Activated T-cell treated with anti-CD3 and anti-CD28 coated beads, Interleukin-2, amount 50 U/mL, for 24 hours (primary cell): Measurements from ENCODE around the gene PXYLP1.
A peak's percentile ranks its signal among the peaks of the same experiment; 100 is the strongest.

Source experiments
- DNase-seq: peaks from one replicate; pipeline ENCODE4 v3.0.0-alpha.2; 2020
- H3K27ac Mint-ChIP-seq: 2 replicates; pipeline ENCODE4 v1.8.0; 2020; ENCODE audit warnings: mild to moderate bottlenecking, mixed read lengths
- H3K27me3 Mint-ChIP-seq: 2 replicates; pipeline ENCODE4 v1.8.0; 2020; ENCODE audit warnings: mixed read lengths
- H3K36me3 Mint-ChIP-seq: 2 replicates; pipeline ENCODE4 v1.8.0; 2020; ENCODE audit warnings: low read depth, mixed read lengths
- H3K4me1 Mint-ChIP-seq: 2 replicates; pipeline ENCODE4 v1.8.0; 2020; ENCODE audit warnings: low read depth, mixed read lengths
- H3K4me3 Mint-ChIP-seq: 2 replicates; pipeline ENCODE4 v1.8.0; 2020; ENCODE audit warnings: mild to moderate bottlenecking, moderate library complexity, mixed read lengths
- H3K9me3 Mint-ChIP-seq: 2 replicates; pipeline ENCODE4 v1.8.0; 2020; ENCODE audit warnings: mixed read lengths

PXYLP1 gene

DNA sequence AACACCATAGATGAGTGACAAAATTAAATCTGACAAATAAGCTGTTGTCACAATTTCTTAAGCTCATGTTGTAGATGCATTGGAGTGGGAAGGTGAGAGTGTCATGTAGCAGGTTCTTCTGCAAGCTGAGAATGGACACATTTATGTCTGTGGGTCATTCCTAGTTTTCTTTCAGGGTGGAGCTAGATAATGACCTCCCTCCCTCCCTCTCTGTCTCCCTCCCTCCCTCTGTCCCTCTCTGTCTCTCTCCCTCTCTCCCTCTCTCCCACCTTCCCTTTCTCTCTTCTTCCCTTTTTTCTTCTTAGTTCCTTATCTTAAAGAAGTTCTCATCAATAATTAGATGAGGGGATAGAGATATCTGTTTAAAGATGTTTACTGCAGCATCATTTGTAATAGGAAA lies 36.0 kb downstream of the PXYLP1 start:
- peak overlapping the region; percentile 76 for H3K4me3 Mint-ChIP-seq
- H3K9me3 Mint-ChIP-seq = no peaks in the 10 kb centered on the region
- H3K27ac Mint-ChIP-seq = peak overlapping the region; percentile 92
- H3K36me3 Mint-ChIP-seq = peaks cover 4% of the 10 kb centered on the region
- peaks cover 37% of the 10 kb centered on the region for H3K4me1 Mint-ChIP-seq
- no peak for DNase-seq
- H3K27me3 Mint-ChIP-seq = no peaks in the 10 kb centered on the region

- Mint-ChIP-seq H3K9me3 (no peaks in the 10 kb centered on the region), H3K36me3 (peaks cover 4% of the 10 kb centered on the region), H3K4me1 (peaks cover 38% of the 10 kb centered on the region), H3K27me3 (no peaks in the 10 kb centered on the region), H3K27ac (peak overlapping the region; percentile 86), H3K4me3 (peak overlapping the region; percentile 76)
- DNase-seq = no peak
Observed at GRCh38 chr3:141268306-141268705, 36.7 kb downstream of the PXYLP1 start.

- no peaks in the 10 kb centered on the region for H3K27me3 Mint-ChIP-seq
- peaks cover 43% of the 10 kb centered on the region for H3K4me1 Mint-ChIP-seq
- H3K9me3 Mint-ChIP-seq = no peaks in the 10 kb centered on the region
- H3K4me3 Mint-ChIP-seq = no peak overlapping the region
- no peak for DNase-seq
- peaks cover 1% of the 10 kb centered on the region for H3K36me3 Mint-ChIP-seq
- peak overlapping the region; percentile 35 for H3K27ac Mint-ChIP-seq
Observed at GRCh38 chr3:141268791-141269190, 37.2 kb downstream of the PXYLP1 start.

- no peaks in the 10 kb centered on the region for H3K9me3 Mint-ChIP-seq
- H3K4me1 Mint-ChIP-seq = peaks cover 52% of the 10 kb centered on the region
- H3K27me3 Mint-ChIP-seq = no peaks in the 10 kb centered on the region
- no peak for DNase-seq
- no peak overlapping the region for H3K27ac Mint-ChIP-seq
- no peak overlapping the region for H3K4me3 Mint-ChIP-seq
- H3K36me3 Mint-ChIP-seq = peaks cover 4% of the 10 kb centered on the region
Observed at GRCh38 chr3:141269961-141270360, 38.3 kb downstream of the PXYLP1 start.

- peaks cover 47% of the 10 kb centered on the region for H3K4me1 Mint-ChIP-seq
- no peaks in the 10 kb centered on the region for H3K27me3 Mint-ChIP-seq
- no peak for DNase-seq
- H3K9me3 Mint-ChIP-seq = no peaks in the 10 kb centered on the region
- H3K4me3 Mint-ChIP-seq = no peak overlapping the region
- peaks cover 4% of the 10 kb centered on the region for H3K36me3 Mint-ChIP-seq
- H3K27ac Mint-ChIP-seq = no peak overlapping the region
Observed at GRCh38 chr3:141271279-141272030, 39.8 kb downstream of the PXYLP1 start.

- Mint-ChIP-seq H3K4me1 (peaks cover 32% of the 10 kb centered on the region), H3K4me3 (no peak overlapping the region), H3K27ac (no peak overlapping the region), H3K9me3 (no peaks in the 10 kb centered on the region), H3K36me3 (peaks cover 4% of the 10 kb centered on the region), H3K27me3 (no peaks in the 10 kb centered on the region)
- DNase-seq = no peak
Observed at GRCh38 chr3:141272906-141273662, 41.5 kb downstream of the PXYLP1 start.

DNA sequence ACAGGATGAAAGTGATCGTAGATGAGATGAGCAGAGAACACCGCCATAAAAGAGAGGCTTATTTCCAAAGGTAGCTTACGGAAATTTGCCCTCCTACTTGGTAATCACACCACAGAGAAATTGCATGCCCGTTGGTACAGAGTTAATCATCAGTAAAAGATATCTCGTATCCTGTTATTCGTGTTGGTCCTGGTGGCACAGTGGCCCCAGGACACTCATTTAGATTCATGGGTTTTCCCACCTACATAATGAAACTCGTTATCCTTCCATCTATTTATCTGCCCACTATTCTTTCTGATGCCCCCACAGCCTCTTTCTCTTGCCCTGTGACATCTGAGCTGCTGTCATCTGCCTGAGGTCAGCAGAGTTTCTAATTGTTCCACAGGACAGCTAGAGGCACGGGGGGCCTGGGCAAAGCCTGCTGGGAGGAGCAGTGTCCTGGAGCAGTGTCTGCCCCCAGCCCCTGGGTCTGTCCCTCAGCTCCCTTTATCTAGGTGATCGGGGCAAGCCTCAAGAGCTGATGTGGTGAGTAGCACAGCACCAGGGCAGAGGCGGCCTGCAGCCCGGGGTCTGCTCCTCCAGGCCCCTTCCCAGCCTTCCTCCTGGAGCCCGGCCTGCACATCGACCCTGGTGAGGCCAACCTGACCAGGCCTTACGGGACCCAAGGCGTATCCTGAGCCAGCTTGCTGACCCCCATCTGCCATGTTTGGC lies 42.2 kb downstream of the PXYLP1 start:
- Mint-ChIP-seq H3K4me1 (peaks cover 30% of the 10 kb centered on the region), H3K36me3 (peaks cover 4% of the 10 kb centered on the region), H3K27ac (peak overlapping the region; percentile 57), H3K4me3 (no peak overlapping the region), H3K9me3 (no peaks in the 10 kb centered on the region), H3K27me3 (no peaks in the 10 kb centered on the region)
- no peak for DNase-seq

DNA sequence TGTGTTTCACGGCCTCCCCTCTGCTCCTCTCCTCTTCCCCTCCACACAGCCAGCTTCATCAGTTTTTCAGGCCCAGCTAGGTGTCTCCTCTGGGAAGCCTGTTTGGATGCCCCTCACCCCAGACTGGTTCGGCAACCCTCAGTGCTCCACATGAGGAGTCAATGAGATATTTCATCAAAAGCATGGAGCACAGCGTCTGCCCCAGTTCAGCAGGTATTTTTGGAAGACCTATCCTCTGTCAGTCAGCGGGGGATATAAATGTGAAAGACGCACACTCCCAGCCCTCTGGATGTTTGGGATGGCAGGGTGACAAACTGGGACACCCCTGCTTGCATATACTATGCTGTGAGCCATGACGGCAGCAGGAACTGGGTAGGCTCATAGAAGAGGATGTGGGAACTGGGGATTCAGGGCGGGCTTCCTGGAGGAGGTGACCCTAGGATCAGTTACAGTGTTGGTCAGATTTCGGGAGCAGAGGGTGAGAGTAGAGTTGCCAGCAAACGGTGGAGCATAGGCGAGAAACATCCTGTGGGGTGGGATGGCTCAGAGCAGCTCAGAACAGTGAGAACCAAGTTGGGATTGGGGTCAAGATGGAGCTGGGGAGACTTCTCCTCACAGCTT lies 42.9 kb downstream of the PXYLP1 start:
- H3K4me1 Mint-ChIP-seq = peaks cover 34% of the 10 kb centered on the region
- no peaks in the 10 kb centered on the region for H3K27me3 Mint-ChIP-seq
- H3K9me3 Mint-ChIP-seq = no peaks in the 10 kb centered on the region
- peak overlapping the region; percentile 88 for H3K27ac Mint-ChIP-seq
- DNase-seq = no peak
- peaks cover 4% of the 10 kb centered on the region for H3K36me3 Mint-ChIP-seq
- H3K4me3 Mint-ChIP-seq = no peak overlapping the region

DNA sequence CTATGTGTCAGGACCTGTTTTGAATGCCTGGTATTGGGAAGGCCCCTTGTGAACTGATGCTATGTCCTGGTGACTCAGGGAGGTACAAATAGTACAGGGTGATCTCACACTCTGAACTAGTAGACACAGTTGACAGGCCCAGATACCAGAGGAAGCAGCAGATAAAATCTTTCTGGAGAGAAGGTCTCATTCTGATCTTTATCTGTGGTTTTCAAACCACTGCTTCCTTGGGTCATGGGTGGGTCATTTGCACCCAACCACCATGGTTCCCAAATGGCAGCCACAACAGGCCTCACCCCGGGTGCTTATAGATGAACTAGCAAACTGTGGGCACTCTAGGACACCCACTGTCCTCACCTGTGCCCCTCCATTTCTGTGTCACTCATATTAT lies 43.4 kb downstream of the PXYLP1 start:
- Mint-ChIP-seq H3K4me1 (peaks cover 31% of the 10 kb centered on the region), H3K36me3 (peaks cover 8% of the 10 kb centered on the region), H3K9me3 (no peaks in the 10 kb centered on the region), H3K4me3 (no peak overlapping the region), H3K27ac (peak overlapping the region; percentile 88), H3K27me3 (no peaks in the 10 kb centered on the region)
- DNase-seq = no peak

DNA sequence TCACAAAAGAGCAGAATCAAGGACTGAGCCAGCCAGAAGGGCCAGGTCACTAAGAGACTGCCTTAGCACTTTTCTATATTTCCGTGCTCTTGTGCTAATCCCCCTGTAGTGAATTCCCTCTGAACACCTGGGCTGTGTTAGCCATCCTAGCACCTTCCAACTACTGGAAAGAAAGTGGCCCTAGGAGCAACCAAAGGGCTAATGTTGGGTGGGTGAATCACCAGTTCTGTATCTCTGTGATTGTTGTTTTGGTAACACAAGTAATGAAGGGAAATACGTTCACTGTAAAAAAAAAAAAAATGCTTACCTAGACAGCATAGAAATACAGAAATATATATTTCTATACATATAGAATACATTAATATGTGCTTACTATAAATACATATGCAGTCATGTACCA lies 43.9 kb downstream of the PXYLP1 start:
- peak overlapping the region; percentile 88 for H3K27ac Mint-ChIP-seq
- H3K27me3 Mint-ChIP-seq = no peaks in the 10 kb centered on the region
- H3K36me3 Mint-ChIP-seq = peaks cover 8% of the 10 kb centered on the region
- no peak for DNase-seq
- no peaks in the 10 kb centered on the region for H3K9me3 Mint-ChIP-seq
- H3K4me3 Mint-ChIP-seq = no peak overlapping the region
- H3K4me1 Mint-ChIP-seq = peaks cover 31% of the 10 kb centered on the region

DNA sequence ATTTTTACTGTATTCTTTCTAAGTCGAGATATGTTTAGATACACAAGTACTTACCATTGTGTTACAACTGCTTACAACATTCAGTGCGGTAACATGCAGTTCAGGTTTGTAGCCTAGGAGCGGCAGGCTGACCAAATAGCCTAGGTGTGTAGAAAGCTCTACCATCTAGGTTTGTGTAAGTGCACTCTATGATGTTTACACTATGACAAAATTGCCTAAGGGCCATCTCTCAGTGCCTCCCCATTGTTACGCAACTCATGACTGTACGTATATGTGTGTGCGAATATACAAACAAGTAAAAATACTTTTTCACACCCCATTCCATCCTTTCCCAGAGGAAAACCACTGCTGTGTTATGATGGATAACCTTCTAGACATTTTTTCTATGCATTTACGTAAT lies 44.3 kb downstream of the PXYLP1 start:
- no peaks in the 10 kb centered on the region for H3K27me3 Mint-ChIP-seq
- H3K27ac Mint-ChIP-seq = no peak overlapping the region
- DNase-seq = no peak
- H3K4me1 Mint-ChIP-seq = peaks cover 31% of the 10 kb centered on the region
- H3K9me3 Mint-ChIP-seq = no peaks in the 10 kb centered on the region
- peaks cover 8% of the 10 kb centered on the region for H3K36me3 Mint-ChIP-seq
- no peak overlapping the region for H3K4me3 Mint-ChIP-seq

GRCh38 chr3:141276398-141276797 lies 44.8 kb downstream of the PXYLP1 start:
- H3K27ac Mint-ChIP-seq = no peak overlapping the region
- DNase-seq = no peak
- H3K9me3 Mint-ChIP-seq = no peaks in the 10 kb centered on the region
- no peaks in the 10 kb centered on the region for H3K27me3 Mint-ChIP-seq
- no peak overlapping the region for H3K4me3 Mint-ChIP-seq
- peaks cover 8% of the 10 kb centered on the region for H3K36me3 Mint-ChIP-seq
- peaks cover 31% of the 10 kb centered on the region for H3K4me1 Mint-ChIP-seq

DNA sequence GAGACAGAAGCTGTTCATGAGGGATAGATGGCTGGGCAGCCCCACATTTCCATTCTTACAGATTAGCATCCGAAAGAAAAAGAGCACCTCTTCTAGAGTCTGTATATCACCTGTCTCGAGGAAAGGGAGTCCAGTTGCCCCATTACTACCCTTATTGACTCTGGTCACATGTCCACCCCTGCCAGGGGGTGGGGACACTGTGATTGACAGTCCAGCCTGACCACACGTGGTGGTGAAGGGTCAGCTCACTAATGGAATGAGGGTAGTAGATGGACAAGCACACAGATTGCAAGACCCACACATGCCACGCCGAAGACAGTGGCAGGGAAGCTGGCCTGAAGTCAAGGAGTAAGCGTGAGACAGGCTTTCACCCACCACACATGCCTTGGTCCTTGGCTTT lies 45.8 kb downstream of the PXYLP1 start:
- H3K4me3 Mint-ChIP-seq = no peak overlapping the region

DNA sequence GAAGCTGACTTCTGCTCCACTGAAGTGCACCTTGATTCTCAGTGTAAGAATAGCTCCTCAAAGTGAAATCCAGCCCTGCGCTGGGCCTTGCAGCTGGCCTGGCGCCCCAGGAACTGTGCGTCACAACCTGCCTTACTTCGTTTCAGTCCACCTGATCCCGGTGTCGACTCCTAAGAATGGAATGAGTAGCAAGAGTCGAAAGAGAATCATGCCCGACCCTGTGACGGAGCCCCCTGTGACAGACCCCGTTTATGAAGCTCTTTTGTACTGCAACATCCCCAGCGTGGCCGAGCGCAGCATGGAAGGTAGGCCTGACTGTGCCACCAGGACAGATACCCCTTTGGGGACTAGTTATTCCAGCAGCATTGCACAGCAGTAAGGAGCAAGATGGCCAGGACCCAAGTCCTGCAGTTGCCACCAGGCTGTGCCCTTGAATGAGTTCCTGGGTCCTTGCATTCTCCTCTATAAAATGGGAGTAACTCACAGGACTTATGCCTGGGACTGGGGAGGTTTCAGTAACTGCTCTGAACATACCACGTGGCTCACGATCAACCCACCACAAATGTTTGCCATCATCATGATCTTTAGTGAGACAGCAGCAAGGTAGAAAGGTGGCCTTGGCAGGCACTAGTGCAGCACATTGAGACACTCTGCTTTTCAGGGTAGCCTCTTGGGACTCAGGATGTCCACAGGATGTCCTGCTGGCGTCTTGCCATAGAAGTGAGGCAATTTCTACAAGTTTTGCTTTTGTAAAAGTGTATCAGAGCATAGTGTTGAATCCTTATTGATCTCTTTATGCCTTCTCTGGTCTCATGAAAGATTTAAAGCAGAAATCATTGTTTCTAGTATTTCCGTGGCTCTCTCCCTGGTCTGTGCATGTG lies 46.8 kb downstream of the PXYLP1 start:
- Mint-ChIP-seq H3K27ac (no peak overlapping the region), H3K4me1 (peaks cover 28% of the 10 kb centered on the region), H3K36me3 (peaks cover 18% of the 10 kb centered on the region)

More for the DNA sequence above, 45.8 kb downstream of the PXYLP1 start:
- H3K9me3 Mint-ChIP-seq = no peaks in the 10 kb centered on the region
- peaks cover 31% of the 10 kb centered on the region for H3K4me1 Mint-ChIP-seq
- no peak overlapping the region for H3K27ac Mint-ChIP-seq
- H3K27me3 Mint-ChIP-seq = no peaks in the 10 kb centered on the region
- H3K36me3 Mint-ChIP-seq = peaks cover 12% of the 10 kb centered on the region
- no peak for DNase-seq

More for the DNA sequence above, 46.8 kb downstream of the PXYLP1 start:
- Mint-ChIP-seq H3K27me3 (no peaks in the 10 kb centered on the region), H3K4me3 (no peak overlapping the region), H3K9me3 (no peaks in the 10 kb centered on the region)
- no peak for DNase-seq
